NAMALWA (cell line): ENCODE results near the gene FAM234B.

Experiments used
- DNase-seq: peaks from one replicate; pipeline ENCODE4 v3.0.0-alpha.2; 2015; ENCODE audit warnings: low spot score

The FAM234B gene

GRCh38 chr12:13093191-13093847 is 49.1 kb downstream of the FAM234B start:
- no peak for DNase-seq

- no peak for DNase-seq
Observed at GRCh38 chr12:13093848-13094220, 49.7 kb downstream of the FAM234B start.

DNA sequence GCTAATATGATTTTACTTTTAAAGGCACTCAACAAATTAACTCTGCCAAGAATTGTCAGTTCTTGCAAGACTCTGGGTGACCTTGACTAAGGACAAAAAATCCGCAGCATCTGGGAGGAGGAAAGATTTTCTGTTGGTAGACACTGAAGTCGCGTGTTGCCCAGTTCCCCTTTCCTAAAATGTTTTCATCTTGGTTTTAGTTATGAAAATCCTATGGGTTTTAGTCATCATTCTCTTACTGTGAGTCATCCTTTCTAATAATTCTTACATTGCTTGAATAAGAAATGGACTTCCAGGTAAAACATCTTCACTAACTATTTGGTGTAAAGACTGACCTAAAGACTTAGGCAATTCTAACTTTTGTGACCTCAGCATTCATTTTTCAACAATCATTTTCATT is 50.2 kb downstream of the FAM234B start:
- no peak for DNase-seq

- no peak for DNase-seq
Observed at GRCh38 chr12:13095266-13095995, 51.2 kb downstream of the FAM234B start.

GRCh38 chr12:13097491-13098011 is 53.4 kb downstream of the FAM234B start:
- DNase-seq: peak; percentile 24

DNA sequence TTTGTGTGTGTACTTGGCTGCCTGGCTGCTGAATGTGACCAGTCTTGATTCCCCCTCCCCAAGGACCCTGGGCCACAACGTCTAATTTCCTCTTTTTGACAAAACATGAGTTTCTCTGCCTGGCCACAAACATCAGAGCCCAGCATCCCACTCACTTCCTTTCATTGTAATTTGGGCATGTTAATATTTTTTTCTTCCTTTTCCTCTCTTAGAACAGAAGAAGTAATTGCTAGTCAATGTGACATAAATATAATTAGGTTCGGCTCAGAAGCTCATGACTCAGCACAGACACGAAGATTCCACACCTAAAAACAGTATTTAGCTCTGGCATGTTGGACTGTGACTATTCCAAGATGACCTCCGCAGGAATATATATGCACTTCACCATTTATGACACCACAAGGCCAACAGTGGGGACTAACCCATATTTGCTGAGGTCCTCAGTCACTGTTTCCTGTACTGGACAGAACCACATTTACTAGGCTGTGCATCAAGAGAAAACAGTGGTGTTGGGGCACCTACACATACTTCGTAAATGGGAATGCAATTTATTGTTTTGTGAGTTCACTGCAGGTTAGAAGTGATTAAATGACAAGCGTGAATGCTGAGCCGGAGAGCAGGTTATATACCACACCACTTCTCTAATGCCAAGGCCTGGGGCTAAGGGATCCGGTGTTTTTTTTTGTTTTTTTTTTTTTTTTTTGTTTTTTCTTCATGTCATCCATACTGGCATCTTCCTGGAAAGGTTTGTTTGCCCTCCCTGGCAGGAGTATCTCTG is 55.1 kb downstream of the FAM234B start:
- peak; percentile 59 for DNase-seq

- DNase-seq: peak; percentile 26
Observed at GRCh38 chr12:13099844-13100604, 55.8 kb downstream of the FAM234B start.

- DNase-seq: no peak
Observed at GRCh38 chr12:13100605-13100881, 56.4 kb downstream of the FAM234B start.

GRCh38 chr12:13100882-13101769 is 56.9 kb downstream of the FAM234B start:
- DNase-seq: peak; percentile 94

GRCh38 chr12:13101821-13102375 is 57.7 kb downstream of the FAM234B start:
- DNase-seq: peak; percentile 31

DNA sequence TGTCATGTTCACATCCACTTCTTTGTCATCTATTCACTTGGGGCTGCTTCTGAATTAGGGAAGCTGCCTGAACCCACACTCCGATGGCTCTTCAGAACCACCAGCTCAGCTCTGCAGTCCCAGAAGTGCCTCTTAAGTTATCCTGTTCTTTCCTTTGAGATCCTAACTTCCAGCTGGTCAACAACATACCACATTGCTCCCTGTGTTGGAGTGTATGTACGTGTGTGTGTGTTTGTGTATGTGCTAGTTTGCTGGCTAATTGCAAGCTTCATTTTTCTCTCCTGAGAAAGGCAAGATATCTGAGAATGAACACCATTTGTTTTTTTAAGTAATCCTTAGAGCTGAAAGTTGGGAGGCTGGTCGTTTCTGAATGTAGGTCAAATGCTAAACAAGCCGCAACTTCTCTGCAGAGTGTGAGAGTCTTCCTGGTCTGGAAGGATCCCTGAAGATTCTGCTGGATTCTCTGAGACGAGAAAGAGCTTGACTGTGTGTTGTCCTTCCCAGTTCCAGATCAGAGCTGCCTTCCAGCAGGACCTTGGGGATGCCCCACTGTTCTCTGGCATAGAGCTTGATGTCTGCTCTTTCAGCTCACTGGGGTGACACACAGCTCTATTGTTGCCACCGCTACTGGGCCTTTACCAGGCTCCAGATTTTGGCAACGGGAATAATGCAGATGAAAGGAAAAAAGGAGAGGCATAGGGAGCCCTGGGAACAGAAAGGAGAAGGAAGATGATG is 58.4 kb downstream of the FAM234B start:
- no peak for DNase-seq

DNA sequence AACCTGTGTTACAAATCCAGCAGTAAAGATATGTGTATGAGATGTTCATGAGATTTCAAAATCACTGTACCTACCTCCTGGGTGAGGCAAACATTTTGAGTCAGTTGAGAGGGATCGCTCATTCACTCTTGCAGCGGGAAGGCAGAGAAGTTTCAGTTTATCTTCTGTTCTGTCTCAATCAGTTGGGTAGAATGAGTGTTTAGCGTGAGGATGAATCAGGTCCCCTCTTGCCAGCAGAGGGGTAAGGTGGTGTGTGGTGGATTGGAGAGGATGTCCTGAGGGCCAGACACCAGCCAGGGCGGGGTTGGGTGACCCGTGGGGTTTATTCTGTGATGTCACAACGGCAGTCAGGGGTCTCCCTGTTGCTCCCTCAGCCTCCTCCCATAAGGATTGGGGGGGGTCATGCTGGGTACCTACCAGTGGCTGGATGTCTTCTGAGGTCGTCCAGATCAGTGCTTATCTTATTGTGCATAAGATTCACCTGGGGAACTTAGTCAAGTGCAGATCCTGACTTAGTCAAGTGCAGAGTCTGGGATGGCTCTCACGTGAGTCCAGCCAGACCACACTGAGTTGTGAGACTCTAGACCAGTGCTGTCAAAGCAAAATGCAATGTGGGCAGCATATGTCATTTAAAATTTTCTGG is 59.3 kb downstream of the FAM234B start, which contains the start of gene GSG1:
Gene GSG1 (minus strand): TSS at position 277 of the 643 bp plus-strand sequence. CDS start 155 bp downstream, at position 122.
- no peak for DNase-seq

- no peak for DNase-seq
Observed at GRCh38 chr12:13104409-13104808, 60.2 kb downstream of the FAM234B start.

GRCh38 chr12:13105781-13106180 is 61.6 kb downstream of the FAM234B start:
- no peak for DNase-seq

DNA sequence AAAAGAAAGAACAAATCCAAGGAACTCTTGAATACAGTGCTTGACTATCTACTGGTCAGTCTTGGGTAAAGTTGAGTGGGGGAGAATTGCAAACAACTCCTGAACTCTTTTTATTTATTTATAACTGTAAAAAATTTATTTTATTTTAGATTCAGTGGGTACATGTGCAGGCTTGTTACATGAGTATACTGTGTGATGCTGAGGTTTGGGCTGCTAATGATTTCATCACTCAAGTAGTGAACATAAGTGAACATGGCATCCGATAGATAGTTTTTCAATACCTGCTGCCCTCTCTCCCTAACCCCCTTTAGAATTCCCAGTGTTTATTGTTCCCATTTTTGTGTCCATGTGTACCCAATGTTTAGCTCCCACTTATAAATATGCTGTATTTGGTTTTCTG is 62.5 kb downstream of the FAM234B start:
- DNase-seq: no peak

DNA sequence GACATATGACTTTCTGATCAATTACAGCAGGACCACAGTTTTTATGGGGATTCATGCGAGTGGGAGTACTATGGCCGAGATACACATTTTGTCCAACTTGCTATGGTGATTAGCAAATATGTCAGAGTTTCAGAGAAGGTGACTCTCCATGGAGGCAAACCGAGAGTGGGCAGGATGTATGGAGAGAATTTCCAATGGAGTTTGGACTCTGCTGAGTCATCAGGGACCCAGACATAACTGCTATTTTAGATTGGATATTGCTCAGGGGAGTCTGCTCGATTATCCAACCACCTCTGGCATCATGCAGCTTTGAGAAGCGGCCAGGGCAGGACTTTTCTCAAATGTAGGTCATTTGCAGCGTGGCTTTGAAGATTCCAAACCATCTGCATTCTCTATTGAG is 68.8 kb downstream of the FAM234B start:
- DNase-seq: no peak

- DNase-seq: no peak
Observed at GRCh38 chr12:13114251-13115052, 70.3 kb downstream of the FAM234B start.

DNA sequence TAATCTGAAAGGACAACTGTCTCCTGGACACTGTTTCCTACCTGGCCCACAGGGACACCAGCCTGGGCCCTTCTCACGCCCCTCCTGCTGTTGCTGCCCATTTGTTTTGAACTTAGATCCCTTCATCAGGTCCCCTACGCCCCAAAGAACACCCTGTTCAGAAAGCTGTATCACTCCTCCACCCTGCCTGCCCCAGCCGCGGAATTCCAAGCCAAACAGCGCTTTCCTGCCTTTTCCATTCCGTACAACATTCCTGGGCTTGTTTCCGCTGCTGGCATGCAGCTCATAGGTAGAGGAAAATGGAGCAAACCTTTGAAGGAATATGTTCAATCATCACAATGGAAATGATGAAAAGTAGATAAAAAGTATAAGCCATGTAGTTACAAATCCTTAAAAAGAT is 72.1 kb downstream of the FAM234B start:
- no peak for DNase-seq

DNA sequence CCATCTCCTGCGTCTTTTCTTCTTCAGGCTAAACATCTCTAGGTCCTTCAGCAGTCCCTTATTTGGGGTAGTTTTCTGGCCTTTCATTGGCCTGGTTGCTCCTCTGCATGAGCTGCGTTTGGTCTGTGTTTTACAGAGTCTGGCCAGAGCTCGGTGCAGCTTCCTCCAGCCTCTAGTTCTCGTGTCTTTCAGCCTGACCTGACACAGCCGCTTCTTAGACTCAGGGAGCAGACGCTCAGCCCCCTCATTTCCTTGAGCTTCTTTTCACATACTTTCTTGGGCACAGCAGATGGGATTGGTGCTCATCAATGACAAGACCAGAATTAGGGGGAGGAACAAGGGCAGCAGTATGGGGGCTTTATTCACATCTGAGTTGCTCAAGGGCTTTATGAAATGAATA is 72.8 kb downstream of the FAM234B start:
- DNase-seq: no peak
